HTR-8/SVneo (cell line): ENCODE data around the gene MAP3K20.
"Not testable (repeated sequence)": the region's sequence is repeated elsewhere in the genome, so short reads cannot be mapped to it uniquely, and the experiment has no call there.

Experiments used
- DNase-seq: peaks from one replicate; pipeline ENCODE4 v3.0.0; 2011; ENCODE audit warnings: low spot score, mixed read lengths; ENCODE audit not compliant: insufficient read length
- FAIRE-seq: peaks from 2 replicates; lab custom pipeline; 2011; peaks lifted over from hg19 to GRCh38; lab: Jason Lieb, UNC

Gene MAP3K20

GRCh38 chr2:173187941-173188788, 112.5 kb downstream of the MAP3K20 start:
- no peak for DNase-seq

GRCh38 chr2:173191601-173192000, 116.0 kb downstream of the MAP3K20 start:
- DNase-seq (peak; percentile 21), FAIRE-seq (peak; percentile 54)

More at GRCh38 chr2:173187941-173188788, 112.5 kb downstream of the MAP3K20 start:
- FAIRE-seq: no peak

GRCh38 chr2:173192071-173192470, 116.4 kb downstream of the MAP3K20 start:
- no peak for FAIRE-seq

GRCh38 chr2:173193925-173194324, 118.3 kb downstream of the MAP3K20 start:
- FAIRE-seq: no peak
- no peak for DNase-seq

More at GRCh38 chr2:173192071-173192470, 116.4 kb downstream of the MAP3K20 start:
- no peak for DNase-seq

GRCh38 chr2:173195100-173195499, 119.5 kb downstream of the MAP3K20 start:
- FAIRE-seq (no peak), DNase-seq (no peak)

DNA sequence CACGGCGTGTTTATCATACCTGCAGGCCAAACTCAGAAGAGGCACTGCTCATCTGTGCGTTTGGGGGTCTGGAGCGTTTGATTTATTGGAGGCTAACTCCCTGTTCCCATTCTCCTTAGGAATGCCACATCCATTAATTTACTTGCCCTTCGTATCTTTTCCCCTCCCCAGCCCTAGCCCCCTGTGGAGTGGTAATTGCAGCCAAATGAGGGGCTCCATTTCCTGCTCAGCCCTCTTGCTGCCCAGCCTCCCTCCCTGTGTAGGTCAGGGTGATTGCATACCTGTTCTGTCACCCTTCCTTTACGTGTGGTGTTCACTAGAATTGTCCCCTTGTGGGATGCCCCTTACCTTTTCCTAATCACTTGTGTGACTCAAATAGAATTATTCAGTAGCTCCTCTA, 120.4 kb downstream of the MAP3K20 start:
- FAIRE-seq (no peak), DNase-seq (no peak)

- no peak for FAIRE-seq
- DNase-seq: no peak
These were observed 121.0 kb downstream of the MAP3K20 start for GRCh38 chr2:173196638-173197037.

DNA sequence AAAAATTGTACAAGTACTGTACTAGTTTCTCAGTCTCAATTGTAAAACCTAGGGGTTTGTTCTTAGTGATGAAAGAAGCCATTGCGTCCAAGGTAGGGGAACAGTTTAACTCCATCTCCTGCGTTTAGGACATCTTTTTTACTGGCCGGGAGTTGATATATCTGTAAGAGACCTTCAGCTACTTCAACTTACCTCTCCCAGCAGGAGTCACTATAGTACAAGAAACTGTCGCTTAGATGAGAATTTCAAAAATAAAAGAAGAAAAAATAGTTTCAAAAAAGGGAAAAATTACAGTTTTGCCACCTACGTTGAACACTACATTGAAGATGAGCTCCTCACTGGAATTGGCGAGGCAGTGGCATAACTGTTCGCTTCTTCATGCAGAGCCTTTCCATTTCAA, 122.7 kb downstream of the MAP3K20 start:
- DNase-seq: no peak
- FAIRE-seq: no peak

DNA sequence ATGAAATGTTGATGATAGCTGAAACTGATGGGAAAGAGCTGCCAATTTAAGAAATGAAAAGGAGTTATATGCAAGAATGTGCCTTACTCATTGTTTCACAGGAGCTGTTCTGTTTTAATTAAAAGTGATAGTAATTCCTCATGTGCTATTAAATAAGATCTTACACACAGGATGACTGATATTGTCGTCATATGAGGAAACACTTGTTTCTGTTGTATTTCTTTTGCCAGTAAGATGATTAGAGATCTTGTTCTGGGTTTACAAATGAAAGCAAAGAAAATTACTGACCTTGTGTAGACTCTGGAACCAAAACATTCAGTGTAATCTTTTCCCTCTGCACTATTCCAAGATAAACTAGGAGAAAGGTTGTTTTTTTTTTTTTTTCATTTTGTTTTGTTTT, 123.6 kb downstream of the MAP3K20 start:
- FAIRE-seq (no peak), DNase-seq (no peak)

DNA sequence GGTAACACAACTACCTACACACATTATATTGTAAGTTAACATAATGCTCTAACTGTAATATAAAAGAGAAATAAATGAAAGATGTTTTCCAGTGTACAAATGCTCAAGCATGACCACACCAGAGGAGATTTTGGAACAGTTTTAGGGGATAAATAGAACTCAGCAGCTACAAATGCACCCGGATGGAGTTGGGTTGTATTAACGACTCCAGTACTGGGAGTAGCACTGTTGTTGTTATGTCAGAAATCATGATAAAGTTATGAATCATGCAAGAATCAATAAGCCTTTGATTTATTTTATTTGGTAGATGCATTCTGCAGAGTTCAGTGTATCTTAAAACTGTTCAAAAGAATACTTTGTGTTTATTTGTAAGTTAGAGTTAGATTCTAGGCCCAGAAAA, 126.9 kb downstream of the MAP3K20 start:
- no peak for DNase-seq
- no peak for FAIRE-seq

DNA sequence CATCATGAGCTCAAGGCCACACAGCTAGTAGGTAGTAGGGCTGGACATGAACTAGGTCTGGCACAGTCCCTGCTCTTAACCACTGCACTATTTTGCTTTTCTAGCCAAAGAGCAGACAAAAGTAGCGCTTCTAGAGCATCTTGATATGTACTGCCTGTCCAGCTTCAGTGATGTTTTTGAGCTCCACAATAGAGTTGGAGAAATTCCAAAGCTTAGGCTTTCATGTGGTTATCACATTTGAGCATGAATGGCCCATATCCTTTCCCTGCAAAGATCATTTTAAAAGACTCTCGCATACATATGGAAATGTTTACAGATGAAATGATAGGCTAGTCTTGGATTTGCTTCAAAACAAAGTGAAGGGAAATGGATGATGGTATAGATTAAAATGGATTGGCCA, 128.7 kb downstream of the MAP3K20 start:
- no peak for FAIRE-seq
- no peak for DNase-seq

GRCh38 chr2:173205375-173205774, 129.7 kb downstream of the MAP3K20 start:
- DNase-seq (no peak), FAIRE-seq (no peak)

DNA sequence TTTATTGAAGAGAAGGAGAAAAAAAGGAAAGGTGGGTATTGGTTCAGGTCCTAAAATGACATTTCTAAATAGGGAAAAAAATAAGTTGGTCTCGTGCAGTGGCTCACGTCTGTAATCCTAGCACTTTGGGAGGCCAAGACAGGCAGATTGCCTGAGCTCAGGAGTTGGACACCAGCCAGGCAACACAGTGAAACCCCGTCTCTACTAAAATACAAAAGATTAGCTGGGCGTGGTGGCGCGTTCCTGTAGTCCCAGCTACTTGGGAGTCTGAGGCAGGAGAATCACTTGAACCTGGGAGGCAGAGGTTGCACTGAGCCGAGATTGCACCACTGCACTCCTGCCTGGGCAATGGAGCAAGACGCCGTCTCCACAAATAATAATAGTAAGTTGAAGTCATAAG, 131.5 kb downstream of the MAP3K20 start:
- not testable (repeated sequence) for DNase-seq, FAIRE-seq

- FAIRE-seq: peak; percentile 76
- peak; percentile 85 for DNase-seq
These were observed 134.9 kb downstream of the MAP3K20 start for GRCh38 chr2:173210270-173211196.

DNA sequence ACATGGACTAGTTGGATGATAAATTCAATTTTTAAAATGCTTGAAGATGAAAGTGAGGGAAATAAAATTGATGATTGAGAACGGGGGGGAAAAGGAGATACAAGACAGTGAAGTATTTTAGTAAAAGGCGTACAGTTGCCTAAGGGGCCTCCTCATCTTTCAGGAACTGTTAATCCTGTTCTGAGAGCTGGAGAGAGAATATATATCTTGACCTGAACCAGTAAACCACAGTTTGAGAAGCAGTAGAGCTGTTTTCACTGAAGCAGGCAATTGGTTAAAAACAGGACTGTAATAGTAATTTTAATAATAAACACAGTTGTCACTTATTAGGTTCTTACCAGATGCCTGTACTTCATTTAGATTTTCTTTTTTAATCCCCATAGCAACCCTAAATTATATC, 137.5 kb downstream of the MAP3K20 start:
- FAIRE-seq (no peak), DNase-seq (no peak)

GRCh38 chr2:173214213-173214612, 138.6 kb downstream of the MAP3K20 start:
- no peak for FAIRE-seq
- no peak for DNase-seq

DNA sequence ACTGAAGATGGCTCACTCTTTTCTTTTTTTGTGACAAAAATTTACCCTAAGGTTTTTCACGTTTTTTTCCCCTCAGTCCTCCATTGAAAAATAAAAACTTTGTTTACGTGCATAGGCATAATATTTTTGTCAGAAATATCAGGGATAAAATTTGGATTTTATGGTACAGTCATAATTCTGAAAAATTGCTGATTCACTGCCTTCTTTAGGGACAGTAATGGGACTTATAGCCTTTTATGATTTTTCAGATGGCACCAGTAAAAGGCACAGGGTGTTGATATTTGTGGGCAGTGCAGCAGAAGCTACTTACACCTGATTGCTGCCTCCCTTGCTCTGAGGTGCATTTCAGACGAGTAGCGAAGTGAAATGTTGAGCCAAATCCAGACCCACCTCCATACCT, 139.7 kb downstream of the MAP3K20 start:
- DNase-seq (no peak), FAIRE-seq (no peak)

- DNase-seq: no peak
- no peak for FAIRE-seq
These were observed 140.4 kb downstream of the MAP3K20 start for GRCh38 chr2:173216051-173216450.

- FAIRE-seq (no peak), DNase-seq (no peak)
These were observed 141.0 kb downstream of the MAP3K20 start for GRCh38 chr2:173216668-173217067.

DNA sequence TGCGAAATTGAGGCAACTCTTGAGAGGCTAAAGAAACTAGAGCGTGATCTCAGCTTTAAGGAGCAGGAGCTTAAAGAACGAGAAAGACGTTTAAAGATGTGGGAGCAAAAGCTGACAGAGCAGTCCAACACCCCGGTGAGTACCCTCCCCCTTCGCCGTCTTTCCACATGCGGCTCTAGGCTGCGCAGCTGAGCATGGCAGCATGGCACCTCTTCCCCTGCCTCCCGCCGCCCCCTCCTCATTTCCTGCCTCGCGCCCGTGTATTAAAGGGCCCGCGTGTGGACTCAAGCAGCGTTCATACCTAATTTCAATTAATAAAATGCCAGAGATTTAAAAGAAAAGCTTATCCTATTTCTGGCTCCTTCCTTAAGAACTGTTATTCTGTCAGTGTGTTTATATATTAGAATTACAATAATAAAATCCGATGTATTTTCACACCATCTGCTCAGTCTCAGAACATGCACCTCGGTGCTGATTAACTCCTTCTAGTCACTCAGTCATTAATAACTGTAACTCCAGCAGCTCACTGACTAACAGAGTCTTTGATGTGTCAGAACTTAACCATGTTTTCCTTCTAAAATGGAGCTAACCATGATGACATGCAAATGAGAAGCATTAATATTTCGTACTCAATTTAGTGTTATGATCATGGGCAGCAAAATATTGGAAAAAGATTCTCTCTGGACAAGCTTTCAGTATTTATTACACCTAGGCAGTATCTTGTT, 141.6 kb downstream of the MAP3K20 start:
- no peak for FAIRE-seq
- no peak for DNase-seq
